Ecto neural progenitor cell (in vitro differentiated cells): ENCODE measurements around the gene COMMD6.

Experiments used
- DNase-seq: peaks from one replicate; pipeline ENCODE4 v3.0.0-alpha.2; 2018; ENCODE audit warnings: low spot score

The COMMD6 gene

GRCh38 chr13:75482070-75482819 lies 55.4 kb downstream of the COMMD6 start, which contains the start of gene TBC1D4:
TSS of gene TBC1D4 (minus strand) at chr13:75482169. CDS start at chr13:75481767, 402 bp downstream.
- DNase-seq = peak; percentile 91

GRCh38 chr13:75481176-75482069 lies 56.2 kb downstream of the COMMD6 start:
- DNase-seq = peak; percentile 78

GRCh38 chr13:75480671-75481175 lies 56.9 kb downstream of the COMMD6 start:
- peak; percentile 76 for DNase-seq

DNA sequence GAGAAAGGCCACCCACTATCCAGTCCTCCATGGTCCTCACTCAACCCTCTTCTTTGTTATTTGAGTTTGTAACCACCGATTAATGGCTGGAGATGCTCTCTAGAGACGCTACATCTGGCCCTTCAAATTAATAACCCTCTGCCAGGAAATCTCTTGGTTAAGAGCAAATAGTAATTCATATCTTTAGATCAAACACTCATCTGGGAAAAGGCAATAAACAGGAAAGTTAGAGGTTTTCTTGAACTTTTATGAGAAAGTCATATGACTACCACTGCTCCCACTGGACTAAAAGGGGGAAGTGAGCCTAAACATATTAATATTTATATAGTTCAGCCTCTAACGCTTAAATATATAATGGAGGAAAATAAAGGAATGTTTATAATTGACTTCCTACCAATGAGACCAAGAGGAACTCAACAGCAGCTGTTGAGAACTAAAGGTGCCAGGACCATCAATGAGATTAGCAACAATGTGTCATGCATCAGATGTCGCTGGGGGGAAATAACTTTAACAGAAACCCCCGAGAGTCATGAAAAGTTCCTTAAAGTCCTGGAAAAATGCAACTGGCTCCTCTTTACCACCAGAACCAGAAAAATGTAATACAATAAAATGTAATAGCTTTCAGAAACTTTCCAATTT lies 58.4 kb downstream of the COMMD6 start:
- no peak for DNase-seq

DNA sequence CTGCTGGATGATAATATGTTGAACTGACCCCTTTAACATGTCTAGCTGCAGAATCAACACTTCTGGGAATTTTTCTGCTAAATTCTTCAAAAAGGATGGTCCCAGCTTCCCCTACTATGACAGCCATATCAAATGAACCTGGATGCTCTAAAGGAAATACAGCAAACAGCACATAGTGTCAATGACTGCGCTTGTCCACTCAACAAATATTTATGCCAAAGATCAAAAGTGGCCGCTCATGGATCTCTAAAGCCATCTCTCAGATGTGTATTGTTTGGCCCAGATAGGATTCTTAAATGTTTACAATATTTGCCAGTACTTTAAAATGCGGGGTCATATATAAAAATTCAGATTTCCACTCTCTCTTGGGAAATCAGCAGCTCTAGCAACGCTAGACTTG lies 59.0 kb downstream of the COMMD6 start:
- no peak for DNase-seq
